A172 (cell line): ENCODE measurements around the gene OR5B21. TPM values are rescaled to one million over a fixed set of nuclear protein-coding genes. Genes with fewer than 3 reads are reported as not detected.
A peak's percentile ranks its signal among the peaks of the same experiment; 100 is the strongest.

ENCODE experiments used
- DNase-seq: peaks from one replicate; pipeline ENCODE4 v3.0.0-alpha.2; 2015; ENCODE audit warnings: low spot score
- total RNA-seq: library from RNA; depleted of rRNA; stranded (reverse); fragments of >200 nt; shearing (Covaris generic); gene quantifications from 2 replicates; pipeline ENCODE4 v1.2.3, GENCODE V29; 2014; rRNA removed

OR5B21 gene
- total RNA-seq, result not detected in 2 replicates

- DNase-seq, result no peak
Observed at GRCh38 chr11:58508005-58508404, at the start of gene OR5B21. Gene OR5B21, minus strand, starts transcription at chr11:58508105. Its CDS starts 0 bp downstream, at chr11:58508105.

GRCh38 chr11:58549644-58550043, 41.7 kb upstream of the OR5B21 start:
- DNase-seq, result no peak

DNA sequence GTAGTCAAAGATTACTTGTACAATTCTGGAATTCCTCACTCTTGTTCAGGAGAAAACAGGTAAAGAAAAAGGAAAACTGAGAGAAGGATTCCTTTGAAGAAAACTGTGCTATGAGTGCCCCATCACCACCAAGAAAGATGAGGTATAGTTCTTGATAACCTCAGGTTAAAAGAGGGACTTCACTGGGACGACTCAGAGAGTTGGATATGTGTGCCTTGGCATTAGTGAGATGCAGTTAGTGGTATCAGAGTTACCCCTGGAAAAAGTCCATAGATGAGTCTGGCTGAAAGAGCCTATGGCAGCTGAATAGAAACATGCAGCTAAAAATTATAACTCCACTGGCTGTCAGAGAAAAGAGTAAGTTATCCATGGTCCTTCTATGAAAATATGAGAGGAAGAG, 38.9 kb upstream of the OR5B21 start:
- DNase-seq, result no peak

GRCh38 chr11:58531865-58532341, 24.0 kb upstream of the OR5B21 start:
- no peak for DNase-seq

GRCh38 chr11:58530236-58530635, 22.3 kb upstream of the OR5B21 start:
- DNase-seq, result no peak

GRCh38 chr11:58527429-58527828, 19.5 kb upstream of the OR5B21 start:
- no peak for DNase-seq

GRCh38 chr11:58526721-58527120, 18.8 kb upstream of the OR5B21 start:
- DNase-seq, result no peak

GRCh38 chr11:58525037-58525614, 17.2 kb upstream of the OR5B21 start:
- no peak for DNase-seq

- peak; percentile 68 for DNase-seq
Observed at GRCh38 chr11:58524232-58525036, 16.5 kb upstream of the OR5B21 start.

DNA sequence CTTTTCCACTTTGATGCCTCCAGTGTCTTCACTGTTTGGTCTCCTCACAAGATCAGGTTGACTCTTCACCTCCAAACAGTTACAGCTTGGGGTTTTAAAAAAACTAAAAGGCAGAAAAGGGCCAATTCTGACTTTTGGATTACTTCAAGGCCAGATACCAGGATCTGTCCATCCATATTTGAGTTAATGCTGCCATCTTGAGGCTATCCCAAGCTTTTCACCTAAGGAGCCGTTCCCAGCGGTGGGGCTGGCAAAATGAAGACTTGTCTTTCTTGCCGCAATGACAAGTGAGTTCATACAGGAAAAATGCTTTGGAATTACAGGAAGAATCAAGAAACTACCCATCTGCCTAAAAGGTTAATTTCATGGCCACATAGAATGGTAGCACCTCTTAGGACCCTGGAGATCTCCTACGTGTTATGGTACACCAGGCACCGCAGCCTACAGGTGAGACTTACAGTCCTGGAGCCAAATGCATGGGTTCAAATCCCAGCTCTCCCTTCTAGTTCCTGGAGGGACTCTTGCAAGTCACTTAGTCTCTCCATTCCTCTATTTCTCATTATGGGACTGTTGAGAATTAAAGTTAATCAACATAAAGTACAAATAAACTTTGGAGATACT, 6.0 kb upstream of the OR5B21 start:
- peak; percentile 46 for DNase-seq

- no peak for DNase-seq
Observed at GRCh38 chr11:58511636-58512035, 3.7 kb upstream of the OR5B21 start.

GRCh38 chr11:58509748-58510147, 1.8 kb upstream of the OR5B21 start:
- DNase-seq, result no peak

DNA sequence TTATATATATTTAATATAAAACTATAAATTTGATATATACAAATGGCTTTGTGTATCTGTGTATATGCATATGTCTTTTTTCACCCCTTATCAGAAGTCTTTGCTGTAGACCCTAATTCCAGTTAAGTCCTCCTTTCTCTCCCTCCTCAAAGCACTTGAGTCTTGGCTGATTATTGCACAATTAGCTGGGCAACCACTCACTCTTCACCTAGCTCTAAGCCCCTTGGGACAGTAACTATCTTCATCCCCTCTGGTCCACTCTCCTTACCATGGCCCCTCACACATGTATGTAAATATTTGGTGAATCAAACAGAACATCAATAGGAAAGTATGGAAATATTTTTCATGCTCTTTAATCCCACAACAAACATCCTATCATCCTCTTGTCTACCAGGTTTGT, 909 bp upstream of the OR5B21 start:
- DNase-seq, result no peak

- no peak for DNase-seq
Observed at GRCh38 chr11:58507355-58507754, 550 bp downstream of the OR5B21 start.

- no peak for DNase-seq
Observed at GRCh38 chr11:58506935-58507334, 970 bp downstream of the OR5B21 start.

- no peak for DNase-seq
Observed at GRCh38 chr11:58505849-58506248, 2.1 kb downstream of the OR5B21 start.

- DNase-seq, result no peak
Observed at GRCh38 chr11:58504232-58504631, 3.7 kb downstream of the OR5B21 start.

DNA sequence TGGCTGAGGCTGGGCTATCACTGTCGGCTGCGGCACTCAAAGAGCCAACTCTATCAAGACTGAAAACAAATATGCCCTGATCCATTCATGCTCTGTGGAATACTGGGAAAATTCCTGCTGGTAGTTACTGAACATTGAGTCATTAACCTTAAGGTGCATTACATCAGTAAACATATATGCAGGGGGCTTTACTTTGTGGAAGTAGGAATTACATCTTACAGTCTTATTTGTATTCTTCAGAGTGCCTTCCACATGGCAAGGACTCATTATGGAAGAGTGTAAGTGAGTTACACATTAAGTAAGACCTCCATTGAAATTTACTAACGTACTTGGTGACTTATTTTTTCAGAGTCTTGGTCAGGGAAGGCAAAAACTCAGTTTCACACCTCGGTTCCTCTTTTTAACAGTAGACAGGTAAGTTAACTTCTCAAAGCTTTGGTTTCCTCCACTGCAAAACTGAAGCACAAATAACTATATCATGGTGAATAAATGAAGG, 4.5 kb downstream of the OR5B21 start:
- no peak for DNase-seq

DNA sequence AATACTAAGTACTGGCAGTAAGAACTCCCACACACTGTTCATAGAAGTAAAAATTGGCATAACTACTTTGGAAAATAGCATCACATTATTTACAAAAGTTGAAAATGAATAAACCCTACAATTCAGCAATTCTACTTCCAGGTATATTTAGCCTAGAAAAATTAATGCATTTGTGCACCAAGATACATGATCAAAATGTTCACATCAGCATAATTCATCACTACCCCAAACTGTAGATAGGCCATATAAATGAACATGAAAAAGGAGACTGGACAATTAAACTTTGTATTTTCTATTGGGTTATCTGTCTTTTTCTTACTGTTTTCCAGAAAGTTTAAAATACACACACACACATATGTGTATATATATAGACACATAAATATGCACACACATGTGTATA, 5.9 kb downstream of the OR5B21 start:
- no peak for DNase-seq

DNA sequence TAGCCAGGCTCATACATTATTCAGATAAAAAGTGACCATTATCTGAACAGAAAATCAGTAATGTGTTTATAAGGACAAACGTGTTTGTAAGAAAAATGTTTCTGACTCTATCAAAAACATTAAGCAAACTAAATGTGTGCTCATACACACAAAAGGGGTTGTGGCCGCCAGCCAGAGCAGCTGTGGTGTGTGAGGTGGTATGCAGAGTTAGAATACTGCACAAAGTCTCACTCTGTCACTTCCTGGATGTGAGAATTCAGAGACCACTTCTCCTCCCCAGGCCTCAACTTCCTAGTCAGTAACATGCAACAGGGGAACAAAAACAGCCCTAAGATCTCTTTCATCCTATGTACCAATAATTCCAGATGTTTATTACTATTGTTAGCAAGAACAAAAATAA, 9.4 kb downstream of the OR5B21 start:
- DNase-seq, result no peak

- DNase-seq, result no peak
Observed at GRCh38 chr11:58497951-58498350, 10.0 kb downstream of the OR5B21 start.

GRCh38 chr11:58495906-58496305, 12.0 kb downstream of the OR5B21 start:
- DNase-seq, result no peak

DNA sequence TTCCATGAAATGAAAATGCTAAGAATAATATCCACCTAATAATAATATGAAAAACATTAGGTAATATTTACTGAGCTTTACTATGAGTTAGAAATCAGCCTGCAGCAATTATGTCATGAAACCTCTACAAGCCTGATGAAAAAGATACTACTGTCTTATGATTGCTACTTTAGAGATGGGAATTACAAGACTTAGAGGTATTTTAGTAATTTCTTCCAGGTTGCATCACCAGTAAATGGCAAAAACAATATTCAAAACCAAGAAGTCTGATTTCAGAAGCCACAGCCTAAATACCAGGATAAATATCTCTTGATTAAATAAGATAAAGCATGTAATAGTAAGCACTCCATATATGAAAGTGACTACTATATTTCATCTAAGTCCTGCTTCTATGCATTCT, 13.8 kb downstream of the OR5B21 start:
- no peak for DNase-seq
